Stimulated activated memory B cell treated with anti-CD40 and anti-IgM and Interleukin-4, amounts not matched to agents 10 μg/mL and 1 μg/mL and 100 μg/mL, for 72 hours (primary cell): ENCODE measurements around the gene TINAG.
A peak's percentile ranks its signal among the peaks of the same experiment; 100 is the strongest.

Experiments used
- ATAC-seq: fragments of 150-1000 bp; cut with Tn5 transposase; 2 replicates; pipeline ENCODE4 v1.10.0; 2021
- H3K27ac Mint-ChIP-seq: one replicate; pipeline ENCODE4 v1.8.0; 2022; ENCODE audit warnings: mild to moderate bottlenecking, mixed read lengths
- H3K27me3 Mint-ChIP-seq: one replicate; pipeline ENCODE4 v1.8.0; 2022; ENCODE audit warnings: mixed read lengths
- H3K36me3 Mint-ChIP-seq: one replicate; pipeline ENCODE4 v1.8.0; 2022; ENCODE audit warnings: mixed read lengths
- H3K4me1 Mint-ChIP-seq: one replicate; pipeline ENCODE4 v1.8.0; 2022; ENCODE audit warnings: mixed read lengths
- H3K4me3 Mint-ChIP-seq: one replicate; pipeline ENCODE4 v1.8.0; 2022; ENCODE audit warnings: mild to moderate bottlenecking, moderate library complexity, mixed read lengths
- H3K9me3 Mint-ChIP-seq: one replicate; pipeline ENCODE4 v1.8.0; 2022; ENCODE audit warnings: mixed read lengths

The TINAG gene

GRCh38 chr6:54308289-54308985, at the start of gene TINAG:
TSS of gene TINAG (plus strand) at chr6:54308441. CDS start at chr6:54308551, 110 bp downstream.
- Mint-ChIP-seq H3K27me3 (no peaks in the 10 kb centered on the region), H3K9me3 (peaks cover 9% of the 10 kb centered on the region), H3K36me3 (no peaks in the 10 kb centered on the region), H3K4me3 (no peak within 1 kb of the TSS), H3K4me1 (no peaks in the 10 kb centered on the region), H3K27ac (no peak within 1 kb of the TSS)
- ATAC-seq, result no peak

GRCh38 chr6:54260025-54260424, 48.2 kb upstream of the TINAG start:
- no peak for ATAC-seq
- Mint-ChIP-seq H3K9me3 (no peaks in the 10 kb centered on the region), H3K4me1 (no peaks in the 10 kb centered on the region), H3K27me3 (no peaks in the 10 kb centered on the region), H3K27ac (no peak overlapping the region), H3K4me3 (no peak overlapping the region), H3K36me3 (no peaks in the 10 kb centered on the region)

- no peaks in the 10 kb centered on the region for H3K27me3 Mint-ChIP-seq
- H3K4me1 Mint-ChIP-seq, result no peaks in the 10 kb centered on the region
These were observed 45.7 kb upstream of the TINAG start for GRCh38 chr6:54262499-54262898.

GRCh38 chr6:54262971-54263370, 45.3 kb upstream of the TINAG start:
- ATAC-seq, result no peak
- no peaks in the 10 kb centered on the region for H3K4me1 Mint-ChIP-seq
- H3K4me3 Mint-ChIP-seq, result no peak overlapping the region
- H3K9me3 Mint-ChIP-seq, result no peaks in the 10 kb centered on the region
- H3K27me3 Mint-ChIP-seq, result no peaks in the 10 kb centered on the region
- no peaks in the 10 kb centered on the region for H3K36me3 Mint-ChIP-seq
- H3K27ac Mint-ChIP-seq, result no peak overlapping the region

More at GRCh38 chr6:54262499-54262898, 45.7 kb upstream of the TINAG start:
- Mint-ChIP-seq H3K27ac (no peak overlapping the region), H3K36me3 (no peaks in the 10 kb centered on the region), H3K4me3 (no peak overlapping the region), H3K9me3 (no peaks in the 10 kb centered on the region)
- ATAC-seq, result no peak

- no peak for ATAC-seq
- Mint-ChIP-seq H3K27ac (no peak overlapping the region), H3K27me3 (no peaks in the 10 kb centered on the region), H3K9me3 (no peaks in the 10 kb centered on the region), H3K4me1 (no peaks in the 10 kb centered on the region), H3K36me3 (no peaks in the 10 kb centered on the region), H3K4me3 (no peak overlapping the region)
These were observed 43.5 kb upstream of the TINAG start for GRCh38 chr6:54264581-54265272.

- ATAC-seq, result no peak
- H3K27me3 Mint-ChIP-seq, result no peaks in the 10 kb centered on the region
- no peak overlapping the region for H3K27ac Mint-ChIP-seq
- H3K36me3 Mint-ChIP-seq, result no peaks in the 10 kb centered on the region
- H3K4me3 Mint-ChIP-seq, result no peak overlapping the region
- no peaks in the 10 kb centered on the region for H3K4me1 Mint-ChIP-seq
- no peaks in the 10 kb centered on the region for H3K9me3 Mint-ChIP-seq
These were observed 41.8 kb upstream of the TINAG start for GRCh38 chr6:54266400-54266923.

- H3K4me1 Mint-ChIP-seq, result no peaks in the 10 kb centered on the region
- no peak overlapping the region for H3K27ac Mint-ChIP-seq
- ATAC-seq, result no peak
- no peak overlapping the region for H3K4me3 Mint-ChIP-seq
- no peaks in the 10 kb centered on the region for H3K27me3 Mint-ChIP-seq
- H3K9me3 Mint-ChIP-seq, result no peaks in the 10 kb centered on the region
- no peaks in the 10 kb centered on the region for H3K36me3 Mint-ChIP-seq
These were observed 40.4 kb upstream of the TINAG start for GRCh38 chr6:54267798-54268197.

- H3K27me3 Mint-ChIP-seq, result no peaks in the 10 kb centered on the region
- ATAC-seq, result no peak
- no peak overlapping the region for H3K4me3 Mint-ChIP-seq
- H3K36me3 Mint-ChIP-seq, result no peaks in the 10 kb centered on the region
- H3K9me3 Mint-ChIP-seq, result peaks cover 8% of the 10 kb centered on the region
- H3K27ac Mint-ChIP-seq, result no peak overlapping the region
- no peaks in the 10 kb centered on the region for H3K4me1 Mint-ChIP-seq
These were observed 34.9 kb upstream of the TINAG start for GRCh38 chr6:54273214-54273820.

GRCh38 chr6:54274383-54274782, 33.9 kb upstream of the TINAG start:
- H3K27me3 Mint-ChIP-seq, result no peaks in the 10 kb centered on the region
- H3K4me3 Mint-ChIP-seq, result no peak overlapping the region
- no peak for ATAC-seq
- H3K27ac Mint-ChIP-seq, result no peak overlapping the region
- H3K9me3 Mint-ChIP-seq, result peaks cover 8% of the 10 kb centered on the region
- no peaks in the 10 kb centered on the region for H3K36me3 Mint-ChIP-seq
- no peaks in the 10 kb centered on the region for H3K4me1 Mint-ChIP-seq

- H3K27me3 Mint-ChIP-seq, result no peaks in the 10 kb centered on the region
- H3K36me3 Mint-ChIP-seq, result no peaks in the 10 kb centered on the region
- peaks cover 5% of the 10 kb centered on the region for H3K9me3 Mint-ChIP-seq
- H3K27ac Mint-ChIP-seq, result no peak overlapping the region
- H3K4me1 Mint-ChIP-seq, result no peaks in the 10 kb centered on the region
- no peak overlapping the region for H3K4me3 Mint-ChIP-seq
- ATAC-seq, result no peak
These were observed 26.1 kb upstream of the TINAG start for GRCh38 chr6:54282186-54282585.

- Mint-ChIP-seq H3K4me3 (no peak overlapping the region), H3K9me3 (peaks cover 6% of the 10 kb centered on the region), H3K27me3 (no peaks in the 10 kb centered on the region), H3K27ac (no peak overlapping the region), H3K4me1 (no peaks in the 10 kb centered on the region), H3K36me3 (no peaks in the 10 kb centered on the region)
- peak; percentile 16 for ATAC-seq
These were observed 23.9 kb upstream of the TINAG start for GRCh38 chr6:54284161-54284860.

GRCh38 chr6:54285595-54285994, 22.6 kb upstream of the TINAG start:
- no peak overlapping the region for H3K27ac Mint-ChIP-seq
- H3K4me3 Mint-ChIP-seq, result no peak overlapping the region

GRCh38 chr6:54286141-54286540, 22.1 kb upstream of the TINAG start:
- H3K4me1 Mint-ChIP-seq, result peaks cover 3% of the 10 kb centered on the region
- H3K9me3 Mint-ChIP-seq, result peaks cover 6% of the 10 kb centered on the region
- H3K4me3 Mint-ChIP-seq, result no peak overlapping the region
- H3K27me3 Mint-ChIP-seq, result no peaks in the 10 kb centered on the region
- no peaks in the 10 kb centered on the region for H3K36me3 Mint-ChIP-seq
- no peak overlapping the region for H3K27ac Mint-ChIP-seq
- no peak for ATAC-seq

More at GRCh38 chr6:54285595-54285994, 22.6 kb upstream of the TINAG start:
- Mint-ChIP-seq H3K36me3 (no peaks in the 10 kb centered on the region), H3K4me1 (no peaks in the 10 kb centered on the region), H3K9me3 (peaks cover 6% of the 10 kb centered on the region), H3K27me3 (no peaks in the 10 kb centered on the region)
- no peak for ATAC-seq

GRCh38 chr6:54288474-54288873, 19.8 kb upstream of the TINAG start:
- Mint-ChIP-seq H3K4me1 (peaks cover 5% of the 10 kb centered on the region), H3K36me3 (no peaks in the 10 kb centered on the region), H3K4me3 (no peak overlapping the region), H3K27ac (no peak overlapping the region), H3K9me3 (peaks cover 3% of the 10 kb centered on the region), H3K27me3 (no peaks in the 10 kb centered on the region)
- ATAC-seq, result no peak

- H3K27ac Mint-ChIP-seq, result no peak overlapping the region
- H3K4me1 Mint-ChIP-seq, result peaks cover 5% of the 10 kb centered on the region
- H3K27me3 Mint-ChIP-seq, result no peaks in the 10 kb centered on the region
- no peak overlapping the region for H3K4me3 Mint-ChIP-seq
- no peak for ATAC-seq
- H3K36me3 Mint-ChIP-seq, result no peaks in the 10 kb centered on the region
- peaks cover 3% of the 10 kb centered on the region for H3K9me3 Mint-ChIP-seq
These were observed 18.8 kb upstream of the TINAG start for GRCh38 chr6:54289426-54289825.
